PC-3 (cell line): Measurements from ENCODE around the gene ASXL2.

Experiments used
- CTCF ChIP-seq: fragments of 300-600 bp; sonication (generic); conservative IDR thresholded peaks from 2 replicates; pipeline ENCODE4 v1.5.1; 2017; ENCODE audit warnings: antibody characterized with exemption, low read depth, mild to moderate bottlenecking, low read length
- EZH2 ChIP-seq: fragments of 300-600 bp; sonication (generic); IDR thresholded peaks from one replicate; pipeline ENCODE4 v1.6.1; 2017; ENCODE audit warnings: antibody characterized with exemption, mild to moderate bottlenecking, low read length; ENCODE audit not compliant: unreplicated experiment
- EZH2phosphoT487 ChIP-seq: fragments of 300-600 bp; sonication (generic); IDR thresholded peaks from 2 replicates; pipeline ENCODE4 v1.6.1; 2018; ENCODE audit warnings: mild to moderate bottlenecking, antibody characterized with exemption, low read length, borderline replicate concordance

- TF ChIP-seq EZH2 (no peak), CTCF (no peak), EZH2phosphoT487 (no peak)
These were observed 192.5 kb downstream of the ASXL2 start for GRCh38 chr2:25685741-25686140.
